IMR-90 (cell line): ENCODE measurements around the gene TAGAP. TPM values are rescaled to one million over a fixed set of nuclear protein-coding genes. Genes with fewer than 3 reads are reported as not detected.

Experiments used
- ATAC-seq: fragments of 200-7000 bp; cut with Tn5 transposase; 2 replicates; pipeline ENCODE4 v1.9.1; 2020; ENCODE audit warnings: low read depth, mild to moderate bottlenecking, moderate library complexity
- BruUV-seq: library from RNA; stranded (reverse); fragments of 400-500 nt; replicated peaks from 2 replicates; lab custom pipeline; 2021; lab: Mats Ljungman, UMichigan
- CTCF ChIA-PET: fragments of 300-600 bp; formaldehyde crosslinking; extraction: SDS; loops from one replicate; lab custom pipeline; 2021; ENCODE audit warnings: antibody characterized with exemption; lab: Yijun Ruan, JAX
- POLR2A ChIA-PET: fragments of 300-600 bp; sonication (Branson Sonifier 250); formaldehyde crosslinking; loops from one replicate; lab custom pipeline; 2022; ENCODE audit warnings: antibody characterized with exemption; ENCODE audit not compliant: unreplicated experiment; lab: Charles Lee
- DNase-seq: peaks from one replicate; pipeline ENCODE4 v3.0.0; 2013
- H2AFZ ChIP-seq: replicated peaks from 2 replicates; pipeline ENCODE3; 2013; ENCODE audit warnings: low read length, mild to moderate bottlenecking; ENCODE audit not compliant: poor library complexity
- H2AK5ac ChIP-seq: 2 replicates; pipeline ENCODE4 v1.6.1; 2013; ENCODE audit warnings: low read depth, low read length, inconsistent platforms
- H2AK9ac ChIP-seq: replicated peaks from 2 replicates; pipeline ENCODE3; 2013; ENCODE audit warnings: mild to moderate bottlenecking, low read depth, low read length, moderate library complexity; ENCODE audit not compliant: poor library complexity
- H2BK120ac ChIP-seq: 2 replicates; pipeline ENCODE4 v1.6.1; 2013; ENCODE audit warnings: low read depth, low read length, inconsistent platforms
- H2BK15ac ChIP-seq: 3 replicates; pipeline ENCODE4 v1.6.1; 2013; ENCODE audit warnings: low read depth, low read length, inconsistent platforms
- H2BK20ac ChIP-seq: 2 replicates; pipeline ENCODE4 v1.6.1; 2013; ENCODE audit warnings: low read depth, mild to moderate bottlenecking, inconsistent platforms, low read length, moderate library complexity
- H2BK5ac ChIP-seq: 2 replicates; pipeline ENCODE4 v1.6.1; 2013; ENCODE audit warnings: mild to moderate bottlenecking, low read depth, low read length, inconsistent platforms; ENCODE audit not compliant: poor library complexity, severe bottlenecking
- H3K14ac ChIP-seq: replicated peaks from 2 replicates; pipeline ENCODE4 v1.6.1; 2013; ENCODE audit warnings: low read depth, low read length, inconsistent platforms
- H3K18ac ChIP-seq: 2 replicates; pipeline ENCODE4 v1.6.1; 2013; ENCODE audit warnings: low read depth, low read length, control low read depth
- H3K23ac ChIP-seq: 2 replicates; pipeline ENCODE4 v1.6.1; 2013; ENCODE audit warnings: low read depth, low read length, inconsistent platforms
- H3K27ac ChIP-seq: 2 replicates; pipeline ENCODE4 v1.5.1; 2013; ENCODE audit warnings: mild to moderate bottlenecking, control low read depth, low read length; ENCODE audit not compliant: insufficient read depth
- H3K27me3 ChIP-seq: 2 replicates; pipeline ENCODE4 v1.6.1; 2013; ENCODE audit warnings: low read length; ENCODE audit not compliant: control insufficient read depth, insufficient read depth
- H3K36me3 ChIP-seq: 2 replicates; pipeline ENCODE4 v1.6.1; 2013; ENCODE audit warnings: low read length, mixed read lengths; ENCODE audit not compliant: control insufficient read depth, insufficient read depth
- H3K4ac ChIP-seq: 2 replicates; pipeline ENCODE4 v1.6.1; 2013; ENCODE audit warnings: low read depth, low read length, inconsistent platforms
- H3K4me1 ChIP-seq: 2 replicates; pipeline ENCODE4 v1.6.1; 2013; ENCODE audit warnings: low read length, mixed read lengths; ENCODE audit not compliant: control insufficient read depth, insufficient read depth
- H3K4me2 ChIP-seq: 2 replicates; pipeline ENCODE4 v1.6.1; 2013; ENCODE audit warnings: low read depth, mild to moderate bottlenecking, control low read depth, low read length, moderate library complexity
- H3K4me3 ChIP-seq: 2 replicates; pipeline ENCODE4 v1.5.1; 2013; ENCODE audit warnings: low read depth, mild to moderate bottlenecking, control low read depth, low read length, moderate library complexity; ENCODE audit not compliant: insufficient read depth
- H3K56ac ChIP-seq: 2 replicates; pipeline ENCODE4 v1.6.1; 2013; ENCODE audit warnings: low read length, inconsistent platforms; ENCODE audit not compliant: insufficient read depth; ENCODE audit errors: extremely low read depth
- H3K79me1 ChIP-seq, 2 experiments: 2 replicates each; pipeline ENCODE4 v1.6.1; 2013; ENCODE audit warnings: low read length in 2 of 2, inconsistent platforms in 1 of 2, low read depth in 1 of 2
- H3K9ac ChIP-seq: 2 replicates; pipeline ENCODE4 v1.6.1; 2013; ENCODE audit warnings: low read depth, low read length, control low read depth
- H3K9me1 ChIP-seq: 2 replicates; pipeline ENCODE4 v1.6.1; 2013; ENCODE audit warnings: low read length, inconsistent platforms; ENCODE audit not compliant: insufficient read depth
- H3K9me3 ChIP-seq: 2 replicates; pipeline ENCODE4 v1.6.1; 2013; ENCODE audit warnings: low read length; ENCODE audit not compliant: control insufficient read depth, insufficient read depth
- H4K20me1 ChIP-seq: 2 replicates; pipeline ENCODE4 v1.6.1; 2013; ENCODE audit warnings: low read length, inconsistent platforms; ENCODE audit not compliant: insufficient read depth
- H4K5ac ChIP-seq: 2 replicates; pipeline ENCODE4 v1.6.1; 2013; ENCODE audit warnings: mild to moderate bottlenecking, low read depth, low read length, control low read depth
- H4K8ac ChIP-seq, 2 experiments: 2 replicates each; pipeline ENCODE4 v1.6.1; 2013; ENCODE audit warnings: low read depth in 2 of 2, low read length in 2 of 2, control low read depth in 1 of 2, inconsistent platforms in 1 of 2
- H4K91ac ChIP-seq: 2 replicates; pipeline ENCODE4 v1.6.1; 2013; ENCODE audit warnings: low read depth, low read length, inconsistent platforms; ENCODE audit not compliant: insufficient read depth
- BHLHE40 ChIP-seq: fragments of 150-350 bp; IDR thresholded peaks from 2 replicates; pipeline ENCODE4 v1.6.1; 2016; ENCODE audit warnings: mild to moderate bottlenecking, low read depth, low read length
- CHD1 ChIP-seq: IDR thresholded peaks from 2 replicates; pipeline ENCODE4 v1.6.1; 2012; ENCODE audit warnings: low read depth, low read length, improper control_type of control experiment
- MXI1 ChIP-seq: IDR thresholded peaks from 2 replicates; pipeline ENCODE4 v1.6.1; 2012; ENCODE audit warnings: low read depth, mild to moderate bottlenecking, low read length, moderate library complexity, borderline replicate concordance
- NFE2L2 ChIP-seq: fragments of 150-350 bp; IDR thresholded peaks from 2 replicates; pipeline ENCODE4 v1.6.1; 2016; ENCODE audit warnings: low read depth, mild to moderate bottlenecking, low read length
- POLR2A ChIP-seq: IDR thresholded peaks from 2 replicates; pipeline ENCODE4 v1.6.1; 2012; ENCODE audit warnings: mild to moderate bottlenecking, low read depth, low read length
- RCOR1 ChIP-seq: IDR thresholded peaks from 2 replicates; pipeline ENCODE4 v1.6.1; 2012; ENCODE audit warnings: mild to moderate bottlenecking, low read length, improper control_type of control experiment; ENCODE audit not compliant: insufficient replicate concordance
- RFX5 ChIP-seq: IDR thresholded peaks from 2 replicates; pipeline ENCODE4 v1.8.0; 2012; ENCODE audit warnings: low read depth, mild to moderate bottlenecking, low read length, moderate library complexity
- SMC3 ChIP-seq: fragments of 150-350 bp; IDR thresholded peaks from 2 replicates; pipeline ENCODE4 v1.6.1; 2016; ENCODE audit warnings: low read depth, mild to moderate bottlenecking, antibody characterized with exemption, low read length, moderate library complexity
- WGBS, 2 experiments: methylation state at CpG; one replicate each; pipeline versions ENCODE4 v1.1.5 to v1.1.7; 2013; ENCODE audit warnings: missing lambda C conversion rate in 2 of 2; ENCODE audit not compliant: insufficient read length in 1 of 2; ENCODE audit errors: extremely low coverage in 2 of 2; 5-methylcytosine and 5-hydroxymethylcytosine counted together
- dilution Hi-C: fragments of 300-500 bp; cut with HindIII; formaldehyde crosslinking; loops from one replicate; pipeline ENCODE4 v1.14.3; 2018; ENCODE audit warnings: low sequenced_read_pairs; ENCODE audit not compliant: unreplicated experiment
- in situ Hi-C: fragments of 300-500 bp; cut with MboI; formaldehyde crosslinking; loops from 3 replicates; pipeline ENCODE4 v1.14.3; 2019; ENCODE audit warnings: low sequenced_read_pairs, inconsistent platforms, mixed read lengths
- intact Hi-C: fragments of 100-400 bp; cut with micrococcal nuclease; formaldehyde crosslinking; loops from 2 replicates; pipeline ENCODE4 v1.10.0; 2022
- polyA plus RNA-seq, 3 experiments: library from polyadenylated mRNA; depleted of rRNA; stranded (reverse); fragments of >200 nt; gene quantifications; 2 replicates each; pipeline ENCODE4 v1.2.3, GENCODE V29; 2012; ENCODE audit warnings: low replicate concordance in 1 of 3
- total RNA-seq: library from RNA; depleted of rRNA; stranded (reverse); fragments of >200 nt; gene quantifications from 2 replicates; pipeline ENCODE4 v1.2.3, GENCODE V29; 2012
- TF ChIP-seq, protein P1 (sequence below): conservative IDR thresholded peaks from 2 replicates; pipeline ENCODE4 v1.5.1; 2012; ENCODE audit warnings: mild to moderate bottlenecking, low read depth, low read length, improper control_type of control experiment
- TF ChIP-seq, protein P2 (sequence below): fragments of 150-350 bp; IDR thresholded peaks from 2 replicates; pipeline ENCODE4 v1.6.1; 2017; ENCODE audit warnings: mild to moderate bottlenecking, antibody characterized with exemption, low read length, low read depth

Gene TAGAP
- total and polyA plus RNA-seq, 2 of the 4 experiments (the other 2 are of a cell fraction), result not detected

DNA sequence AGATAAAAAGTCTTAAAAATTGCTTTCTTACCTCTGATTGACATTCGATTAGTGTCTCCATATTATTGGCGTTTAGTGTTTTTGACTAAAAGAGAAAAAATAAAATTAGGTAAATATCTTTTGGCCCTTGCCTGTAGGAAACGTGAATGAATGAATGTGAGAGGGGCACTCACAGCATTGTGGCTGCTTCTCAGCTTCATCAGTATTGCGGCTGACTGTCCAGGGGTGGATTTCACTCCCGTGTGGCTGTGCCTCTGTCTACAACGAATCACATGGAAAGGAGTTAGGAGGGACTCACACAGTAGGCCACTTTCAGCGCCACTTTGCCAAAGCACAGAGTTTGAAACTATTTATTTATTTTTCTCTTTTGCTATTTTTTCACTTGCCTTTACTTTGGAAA, 844 bp downstream of the TAGAP start:
- no peak overlapping the region for H3K14ac ChIP-seq
- H2BK15ac ChIP-seq, result no peak overlapping the region
- H3K27ac ChIP-seq, result no peak overlapping the region
- ChIA-PET POLR2A (no interaction called here), CTCF (interaction anchor here (2.4 kb wide), 1 partner anchor 60 kb away, joined by 11 read pairs; no protein-coding TSS in a partner anchor)
- no peak overlapping the region for H3K18ac ChIP-seq
- H4K20me1 ChIP-seq, result no peaks in the 10 kb centered on the region
- no peak overlapping the region for H3K4ac ChIP-seq
- no peaks in the 10 kb centered on the region for H3K36me3 ChIP-seq
- in situ Hi-C loops (no loop called here), intact Hi-C loops (no loop called here), dilution Hi-C loops (no loop called here)
- no peaks in the 10 kb centered on the region for H3K9me3 ChIP-seq
- no CpG with 5 or more reads among the region's 7 CpGs for WGBS, 2 experiments
- no peak overlapping the region for H2AK5ac ChIP-seq
- no peak overlapping the region for H2AK9ac ChIP-seq
- no peak overlapping the region for H3K23ac ChIP-seq
- BruUV-seq, result no TSS peak
- no peak overlapping the region for H3K4me3 ChIP-seq
- no peak overlapping the region for H2BK20ac ChIP-seq
- H3K4me2 ChIP-seq, result no peak overlapping the region
- no peak for TF ChIP-seq CHD1
- TF ChIP-seq, protein P1, sequence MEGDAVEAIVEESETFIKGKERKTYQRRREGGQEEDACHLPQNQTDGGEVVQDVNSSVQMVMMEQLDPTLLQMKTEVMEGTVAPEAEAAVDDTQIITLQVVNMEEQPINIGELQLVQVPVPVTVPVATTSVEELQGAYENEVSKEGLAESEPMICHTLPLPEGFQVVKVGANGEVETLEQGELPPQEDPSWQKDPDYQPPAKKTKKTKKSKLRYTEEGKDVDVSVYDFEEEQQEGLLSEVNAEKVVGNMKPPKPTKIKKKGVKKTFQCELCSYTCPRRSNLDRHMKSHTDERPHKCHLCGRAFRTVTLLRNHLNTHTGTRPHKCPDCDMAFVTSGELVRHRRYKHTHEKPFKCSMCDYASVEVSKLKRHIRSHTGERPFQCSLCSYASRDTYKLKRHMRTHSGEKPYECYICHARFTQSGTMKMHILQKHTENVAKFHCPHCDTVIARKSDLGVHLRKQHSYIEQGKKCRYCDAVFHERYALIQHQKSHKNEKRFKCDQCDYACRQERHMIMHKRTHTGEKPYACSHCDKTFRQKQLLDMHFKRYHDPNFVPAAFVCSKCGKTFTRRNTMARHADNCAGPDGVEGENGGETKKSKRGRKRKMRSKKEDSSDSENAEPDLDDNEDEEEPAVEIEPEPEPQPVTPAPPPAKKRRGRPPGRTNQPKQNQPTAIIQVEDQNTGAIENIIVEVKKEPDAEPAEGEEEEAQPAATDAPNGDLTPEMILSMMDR, result no peak
- no peak for TF ChIP-seq NFE2L2
- TF ChIP-seq BHLHE40, result no peak
- no peak for TF ChIP-seq POLR2A
- TF ChIP-seq, protein P2, sequence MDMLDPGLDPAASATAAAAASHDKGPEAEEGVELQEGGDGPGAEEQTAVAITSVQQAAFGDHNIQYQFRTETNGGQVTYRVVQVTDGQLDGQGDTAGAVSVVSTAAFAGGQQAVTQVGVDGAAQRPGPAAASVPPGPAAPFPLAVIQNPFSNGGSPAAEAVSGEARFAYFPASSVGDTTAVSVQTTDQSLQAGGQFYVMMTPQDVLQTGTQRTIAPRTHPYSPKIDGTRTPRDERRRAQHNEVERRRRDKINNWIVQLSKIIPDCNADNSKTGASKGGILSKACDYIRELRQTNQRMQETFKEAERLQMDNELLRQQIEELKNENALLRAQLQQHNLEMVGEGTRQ, result no peak
- no peak for TF ChIP-seq MXI1
- TF ChIP-seq SMC3, result no peak
- no peak for TF ChIP-seq RCOR1
- TF ChIP-seq RFX5, result no peak
- H3K79me1 ChIP-seq, result no peaks in the 10 kb centered on the region
- no peak overlapping the region for H3K56ac ChIP-seq
- ATAC-seq (no peak), DNase-seq (no peak)
- H4K8ac ChIP-seq, result no peak overlapping the region
- no peak overlapping the region for H2BK5ac ChIP-seq
- H3K9me1 ChIP-seq, result no peaks in the 10 kb centered on the region
- H2BK120ac ChIP-seq, result no peak overlapping the region
- H3K27me3 ChIP-seq, result peaks cover 50% of the 10 kb centered on the region
- H4K5ac ChIP-seq, result no peak overlapping the region
- H3K9ac ChIP-seq, result no peak overlapping the region
- no peak overlapping the region for H2AFZ ChIP-seq
- no peaks in the 10 kb centered on the region for H3K4me1 ChIP-seq
- H4K91ac ChIP-seq, result no peak overlapping the region
